OCI-LY1 (cell line): ENCODE data around the gene MFSD11.

Experiments used
- H2AFZ ChIP-seq: fragments of 200-600 bp; sonication (generic), shearing (Covaris generic); 2 replicates; pipeline ENCODE4 v1.6.0; 2014; ENCODE audit warnings: antibody characterized with exemption, mild to moderate bottlenecking, low read length
- H3F3A ChIP-seq: fragments of 200-600 bp; sonication (generic), shearing (Covaris generic); 2 replicates; pipeline ENCODE4 v1.6.0; 2014; ENCODE audit warnings: mild to moderate bottlenecking, antibody characterized with exemption, low read length, moderate library complexity; ENCODE audit not compliant: insufficient read depth
- H3K27ac ChIP-seq: fragments of 200-600 bp; sonication (generic); 2 replicates; pipeline ENCODE4 v1.5.1; 2014; ENCODE audit warnings: low read length, mixed run types, mild to moderate bottlenecking, low read depth; ENCODE audit not compliant: poor library complexity, severe bottlenecking
- H3K27me3 ChIP-seq: fragments of 200-600 bp; sonication (generic); 2 replicates; pipeline ENCODE4 v1.6.0; 2014; ENCODE audit warnings: antibody characterized with exemption, mild to moderate bottlenecking, low read length, moderate library complexity; ENCODE audit not compliant: insufficient read depth
- H3K36me3 ChIP-seq: fragments of 200-600 bp; sonication (generic); 2 replicates; pipeline ENCODE4 v1.6.1; 2014; ENCODE audit warnings: mild to moderate bottlenecking, antibody characterized with exemption, low read length, moderate library complexity, mixed read lengths; ENCODE audit not compliant: insufficient read depth
- H3K4me1 ChIP-seq: fragments of 200-600 bp; sonication (generic); 2 replicates; pipeline ENCODE4 v1.5.1; 2014; ENCODE audit warnings: mild to moderate bottlenecking, low read length, moderate library complexity; ENCODE audit not compliant: insufficient read depth, severe bottlenecking
- H3K4me2 ChIP-seq: fragments of 200-600 bp; sonication (generic), shearing (Covaris generic); 2 replicates; pipeline ENCODE4 v1.6.1; 2014; ENCODE audit warnings: low read length
- H3K4me3 ChIP-seq: fragments of 200-600 bp; sonication (generic); 2 replicates; pipeline ENCODE4 v1.5.1; 2014; ENCODE audit warnings: low read length, low read depth, mild to moderate bottlenecking, mixed read lengths; ENCODE audit not compliant: poor library complexity, severe bottlenecking
- H3K79me2 ChIP-seq: fragments of 200-600 bp; shearing (Covaris generic); 2 replicates; pipeline ENCODE4 v1.6.1; 2016; ENCODE audit warnings: mixed run types, low read length, mixed read lengths; ENCODE audit not compliant: insufficient read depth
- H3K9ac ChIP-seq: fragments of 200-600 bp; sonication (generic), shearing (Covaris generic); 2 replicates; pipeline ENCODE4 v1.6.1; 2014; ENCODE audit warnings: mild to moderate bottlenecking, low read length, mixed read lengths
- H3K9me2 ChIP-seq: fragments of 200-600 bp; sonication (generic), shearing (Covaris generic); 2 replicates; pipeline ENCODE4 v1.6.1; 2014; ENCODE audit warnings: low read depth, mild to moderate bottlenecking, low read length, mixed read lengths
- H3K9me3 ChIP-seq: fragments of 200-600 bp; shearing (Covaris generic); 2 replicates; pipeline ENCODE4 v1.6.1; 2014; ENCODE audit warnings: low read length, mixed read lengths
- H4K20me1 ChIP-seq: fragments of 200-600 bp; sonication (generic), shearing (Covaris generic); 2 replicates; pipeline ENCODE4 v1.6.0; 2016; ENCODE audit warnings: mild to moderate bottlenecking, low read length; ENCODE audit not compliant: insufficient read depth
- EZH2 ChIP-seq: fragments of 200-600 bp; sonication (generic), shearing (Covaris generic); IDR thresholded peaks from 2 replicates; pipeline ENCODE4 v1.8.0; 2017; ENCODE audit warnings: borderline replicate concordance, mixed run types, mild to moderate bottlenecking, antibody characterized with exemption, low read length, moderate library complexity, mixed read lengths
- TF ChIP-seq, protein P1 (sequence below): fragments of 200-600 bp; sonication (generic), shearing (Covaris generic); IDR thresholded peaks from 2 replicates; pipeline ENCODE4 v1.5.1; 2017; ENCODE audit warnings: mild to moderate bottlenecking, antibody characterized with exemption, low read length, moderate library complexity, mixed read lengths

Gene MFSD11

DNA sequence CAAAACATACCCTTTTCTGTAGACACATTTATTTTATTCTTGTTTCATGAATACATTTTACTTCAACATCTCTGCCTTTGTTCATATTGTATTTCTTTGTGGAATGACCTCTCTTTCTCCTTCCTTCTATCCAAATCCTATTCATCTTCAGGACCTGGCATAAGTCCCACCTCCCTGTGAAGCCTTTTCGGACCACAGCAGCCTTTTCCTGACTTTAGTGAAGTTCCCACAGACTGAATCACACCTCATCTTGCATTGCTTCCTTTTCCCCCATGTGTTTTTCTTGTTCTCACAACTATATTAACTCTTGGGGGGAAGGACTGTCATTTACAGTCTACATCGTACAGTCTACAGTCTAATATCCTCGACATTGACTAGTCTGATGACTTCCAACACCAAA is 58.2 kb downstream of the MFSD11 start:
- Histone ChIP-seq H3F3A (no peaks in the 10 kb centered on the region), H3K9me2 (no peaks in the 10 kb centered on the region), H3K36me3 (no peaks in the 10 kb centered on the region; the same call in 1 of the 2 replicates), H3K4me2 (no peak overlapping the region), H2AFZ (no peak overlapping the region), H4K20me1 (no peaks in the 10 kb centered on the region), H3K27me3 (no peaks in the 10 kb centered on the region), H3K4me1 (peaks cover 10% of the 10 kb centered on the region), H3K4me3 (no peak overlapping the region), H3K27ac (no peak overlapping the region), H3K9me3 (no peaks in the 10 kb centered on the region), H3K9ac (no peak overlapping the region), H3K79me2 (no peaks in the 10 kb centered on the region)
- no peak for TF ChIP-seq EZH2
- TF ChIP-seq, protein P1, sequence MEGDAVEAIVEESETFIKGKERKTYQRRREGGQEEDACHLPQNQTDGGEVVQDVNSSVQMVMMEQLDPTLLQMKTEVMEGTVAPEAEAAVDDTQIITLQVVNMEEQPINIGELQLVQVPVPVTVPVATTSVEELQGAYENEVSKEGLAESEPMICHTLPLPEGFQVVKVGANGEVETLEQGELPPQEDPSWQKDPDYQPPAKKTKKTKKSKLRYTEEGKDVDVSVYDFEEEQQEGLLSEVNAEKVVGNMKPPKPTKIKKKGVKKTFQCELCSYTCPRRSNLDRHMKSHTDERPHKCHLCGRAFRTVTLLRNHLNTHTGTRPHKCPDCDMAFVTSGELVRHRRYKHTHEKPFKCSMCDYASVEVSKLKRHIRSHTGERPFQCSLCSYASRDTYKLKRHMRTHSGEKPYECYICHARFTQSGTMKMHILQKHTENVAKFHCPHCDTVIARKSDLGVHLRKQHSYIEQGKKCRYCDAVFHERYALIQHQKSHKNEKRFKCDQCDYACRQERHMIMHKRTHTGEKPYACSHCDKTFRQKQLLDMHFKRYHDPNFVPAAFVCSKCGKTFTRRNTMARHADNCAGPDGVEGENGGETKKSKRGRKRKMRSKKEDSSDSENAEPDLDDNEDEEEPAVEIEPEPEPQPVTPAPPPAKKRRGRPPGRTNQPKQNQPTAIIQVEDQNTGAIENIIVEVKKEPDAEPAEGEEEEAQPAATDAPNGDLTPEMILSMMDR: no peak

DNA sequence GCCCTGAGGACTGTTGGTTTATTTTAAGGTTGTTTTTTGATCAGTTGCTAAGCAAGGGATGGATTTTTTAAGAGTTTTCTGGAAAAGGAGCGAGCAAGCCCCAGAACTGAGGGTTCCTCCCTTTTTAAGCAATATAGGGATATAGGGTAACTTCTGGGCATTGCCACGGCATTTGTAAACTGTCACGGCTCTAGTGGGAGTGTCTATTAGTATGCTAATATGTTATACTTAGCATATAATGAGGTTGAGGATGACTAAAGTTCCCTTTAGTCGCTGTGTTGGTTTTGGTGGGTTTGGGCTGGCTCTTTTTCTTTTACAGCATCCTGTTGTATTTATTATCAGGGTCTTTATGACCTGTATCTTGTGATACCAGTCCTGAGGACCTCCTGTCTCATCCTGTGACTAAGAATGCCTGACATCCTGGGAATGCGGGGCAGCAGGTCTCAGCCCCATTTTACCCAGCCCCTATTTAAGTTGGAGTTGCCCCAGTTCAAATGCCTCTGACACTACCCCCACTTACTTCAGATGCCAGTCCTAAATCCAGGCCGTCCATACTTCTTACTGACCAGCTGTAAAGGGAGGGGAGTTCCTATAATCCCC is 59.4 kb downstream of the MFSD11 start:
- Histone ChIP-seq H3K9ac (no peak overlapping the region), H3K27me3 (no peaks in the 10 kb centered on the region), H3K79me2 (no peaks in the 10 kb centered on the region), H3K9me2 (no peaks in the 10 kb centered on the region), H3K4me3 (no peak overlapping the region), H3K4me1 (no peaks in the 10 kb centered on the region), H3K4me2 (no peak overlapping the region), H3K36me3 (no peaks in the 10 kb centered on the region; the same call in 1 of the 2 replicates), H3K9me3 (no peaks in the 10 kb centered on the region), H3F3A (no peaks in the 10 kb centered on the region), H2AFZ (no peak overlapping the region), H3K27ac (no peak overlapping the region), H4K20me1 (no peaks in the 10 kb centered on the region)
- TF ChIP-seq, protein P1: no peak
- no peak for TF ChIP-seq EZH2

GRCh38 chr17:76801706-76802105 is 63.8 kb downstream of the MFSD11 start:
- Histone ChIP-seq H2AFZ (no peak overlapping the region), H3K79me2 (no peaks in the 10 kb centered on the region), H3K27ac (no peak overlapping the region), H3K4me1 (no peaks in the 10 kb centered on the region), H3K9ac (no peak overlapping the region), H3F3A (no peaks in the 10 kb centered on the region), H3K4me2 (no peak overlapping the region), H3K9me3 (no peaks in the 10 kb centered on the region), H3K4me3 (no peak overlapping the region), H3K27me3 (no peaks in the 10 kb centered on the region), H3K36me3 (no peaks in the 10 kb centered on the region; the same call in 1 of the 2 replicates), H3K9me2 (no peaks in the 10 kb centered on the region), H4K20me1 (no peaks in the 10 kb centered on the region)
- no peak for TF ChIP-seq EZH2
- TF ChIP-seq, protein P1: no peak
